HG02943 (cell line): ENCODE results near the gene GRK6.
A peak's percentile ranks its signal among the peaks of the same experiment; 100 is the strongest.

Source experiments
- ATAC-seq: cut with Tn5 transposase; IDR thresholded peaks from one replicate; pipeline ENCODE4 v1.9.1; 2021; ENCODE audit warnings: mild to moderate bottlenecking, low read depth, moderate library complexity; ENCODE audit not compliant: unreplicated experiment

Gene GRK6

DNA sequence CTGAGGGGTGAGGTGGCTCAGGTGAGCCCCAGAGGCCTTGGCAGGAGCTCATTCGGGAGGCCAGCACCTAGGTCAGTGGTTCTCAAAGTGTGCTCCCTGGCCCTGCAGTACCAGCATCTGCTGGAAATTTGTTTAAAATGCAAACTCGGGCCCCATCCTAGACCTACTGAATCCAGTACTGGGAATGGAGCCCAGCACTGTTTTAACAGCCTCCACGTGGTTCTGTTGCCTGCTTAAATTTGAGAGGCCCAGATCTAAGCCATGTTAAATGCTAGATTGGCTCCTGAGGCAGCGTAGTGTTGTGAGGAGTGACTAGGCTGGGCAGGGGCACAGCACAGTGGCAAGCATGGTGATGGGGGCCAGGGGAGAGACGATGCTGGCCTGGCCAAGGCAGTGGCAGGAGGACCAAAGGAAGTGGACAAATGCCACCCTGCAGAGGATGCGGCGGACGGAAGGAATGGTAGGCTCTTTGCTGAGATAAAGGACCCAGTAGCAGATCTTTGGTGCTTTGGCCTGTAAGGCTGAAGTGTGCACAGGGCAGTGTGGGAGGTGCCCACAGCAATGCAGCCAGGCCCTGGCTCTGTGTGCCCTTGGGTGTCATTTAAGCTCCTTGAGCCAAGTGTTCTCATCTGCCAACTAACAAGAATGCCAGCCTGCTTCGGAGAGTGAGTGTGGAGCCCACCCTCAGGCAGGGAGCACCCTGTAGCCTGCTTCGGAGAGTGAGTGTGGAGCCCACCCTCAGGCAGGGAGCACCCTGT lies 24.4 kb downstream of the GRK6 start:
- no peak for ATAC-seq

DNA sequence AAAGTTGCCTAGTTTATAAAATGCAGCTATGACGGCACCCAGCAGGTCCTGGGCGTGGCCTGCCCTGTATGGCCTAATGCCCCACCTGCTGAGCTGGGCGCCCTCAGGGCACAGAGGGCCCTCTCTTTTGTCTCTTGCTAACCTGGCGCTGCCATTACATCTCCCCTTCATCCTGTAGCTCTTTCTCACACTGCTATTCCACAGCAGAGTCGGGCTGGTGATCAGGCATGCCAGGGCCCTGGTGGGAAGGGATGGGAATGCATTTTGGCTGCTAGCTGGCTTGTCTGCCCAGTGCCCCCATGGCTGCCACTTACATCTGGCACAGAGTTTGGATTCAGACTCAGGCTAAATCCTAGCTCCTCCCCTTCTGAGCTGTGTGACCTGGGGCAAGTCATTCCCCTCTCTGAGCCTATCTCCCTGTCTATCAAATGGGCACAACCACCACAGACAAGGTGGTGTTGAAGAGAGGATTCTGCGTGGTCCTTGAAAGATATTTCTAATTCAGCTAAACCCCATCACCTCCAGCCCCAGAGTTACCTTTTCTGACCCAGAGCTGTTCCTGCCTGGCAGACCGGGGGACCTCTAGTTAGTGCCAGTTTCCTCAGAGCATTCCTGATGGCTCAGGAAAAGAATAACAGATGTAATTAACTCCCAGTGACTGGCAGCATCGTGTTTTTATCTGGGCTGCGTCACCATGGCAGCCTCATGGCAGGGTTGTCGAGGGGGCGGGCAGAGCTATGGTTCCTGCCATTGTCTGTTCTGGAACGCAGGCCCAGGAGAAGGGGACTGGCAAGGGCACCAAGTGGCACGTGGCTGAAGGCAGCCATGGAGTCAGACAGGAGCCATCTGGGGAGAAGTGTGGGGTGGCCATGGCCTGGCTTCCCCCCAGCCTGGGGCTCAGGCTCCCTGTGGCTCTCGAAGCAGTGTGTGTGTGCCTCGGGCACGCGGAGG lies 26.5 kb downstream of the GRK6 start:
- ATAC-seq = no peak

DNA sequence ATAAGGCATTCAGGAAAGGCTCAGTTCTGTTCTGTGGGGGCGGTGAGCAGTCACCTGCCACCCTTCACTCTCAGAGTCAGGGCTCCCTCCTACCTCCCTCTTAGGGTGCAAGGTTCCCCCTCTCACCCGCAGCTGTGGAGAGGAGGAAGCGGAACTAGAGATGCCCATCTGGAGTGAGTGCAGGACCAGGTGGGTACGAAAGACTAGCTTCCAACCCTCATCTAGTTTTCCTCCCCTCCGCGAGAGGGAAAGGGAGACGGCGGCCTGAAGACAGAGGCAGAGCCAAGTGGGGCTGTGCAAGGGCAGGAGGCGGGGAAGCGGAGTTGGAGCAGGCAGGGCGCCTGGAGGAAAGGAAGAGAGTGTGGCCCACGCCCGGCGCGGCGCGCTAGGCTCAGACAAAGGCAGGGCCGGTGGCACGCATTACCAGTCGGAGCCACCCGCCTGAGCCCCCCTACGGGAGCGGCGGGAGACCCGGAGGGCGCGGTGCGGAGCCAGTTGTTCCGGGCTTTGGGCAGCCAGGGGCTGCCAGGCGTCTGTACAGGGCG lies 27.4 kb downstream of the GRK6 start:
- ATAC-seq = peak; percentile 2

DNA sequence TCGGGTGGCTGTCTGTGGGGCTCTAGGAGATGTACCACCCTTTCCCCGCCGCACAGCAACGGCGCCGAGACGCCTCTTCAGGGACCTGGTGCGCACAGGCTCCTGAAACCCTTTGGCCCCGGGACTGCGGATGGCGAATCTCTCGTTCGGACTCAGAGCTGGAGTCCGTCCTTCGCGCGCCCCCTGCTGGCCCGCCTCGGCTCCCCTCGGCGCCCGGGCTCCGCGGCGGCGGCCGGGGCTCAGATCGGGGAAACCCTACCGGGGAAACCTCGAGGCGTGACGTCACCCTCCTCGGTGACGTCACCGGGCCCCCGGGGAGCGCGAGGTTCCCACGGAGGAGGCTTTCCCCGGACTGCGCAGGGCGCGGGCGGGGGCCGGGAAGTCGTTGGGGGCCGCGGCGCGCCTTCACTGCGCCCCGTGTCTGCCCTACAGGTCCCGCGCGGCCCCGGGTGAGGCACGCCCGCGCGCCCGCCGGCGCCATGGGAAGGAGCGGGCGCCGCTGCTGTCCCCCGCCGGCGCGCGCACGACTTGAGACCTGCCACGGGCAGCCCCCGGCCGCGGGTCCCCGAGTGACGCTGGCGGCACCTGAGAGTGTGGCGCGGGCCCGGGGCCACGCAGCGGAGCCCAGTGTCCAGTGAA lies 28.0 kb downstream of the GRK6 start:
- peak; percentile 40 for ATAC-seq

DNA sequence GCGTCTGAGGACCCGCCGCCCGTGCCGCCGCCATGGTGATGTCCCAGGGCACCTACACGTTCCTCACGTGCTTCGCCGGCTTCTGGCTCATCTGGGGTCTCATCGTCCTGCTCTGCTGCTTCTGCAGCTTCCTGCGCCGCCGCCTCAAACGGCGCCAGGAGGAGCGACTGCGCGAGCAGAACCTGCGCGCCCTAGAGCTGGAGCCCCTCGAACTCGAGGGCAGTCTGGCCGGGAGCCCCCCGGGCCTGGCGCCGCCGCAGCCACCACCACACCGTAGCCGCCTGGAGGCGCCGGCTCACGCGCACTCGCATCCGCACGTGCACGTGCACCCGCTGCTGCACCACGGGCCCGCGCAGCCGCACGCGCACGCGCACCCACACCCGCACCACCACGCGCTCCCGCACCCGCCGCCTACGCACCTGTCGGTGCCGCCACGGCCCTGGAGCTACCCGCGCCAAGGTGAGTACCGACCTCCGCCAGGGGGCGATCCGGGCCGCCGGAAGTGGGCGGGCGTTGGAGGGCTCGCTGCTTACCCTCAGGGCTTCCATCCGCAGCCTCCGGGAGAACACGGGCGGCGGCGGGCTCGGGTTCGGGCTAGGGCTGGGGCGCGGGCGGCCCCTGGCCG lies 28.7 kb downstream of the GRK6 start:
- ATAC-seq = peak; percentile 34

DNA sequence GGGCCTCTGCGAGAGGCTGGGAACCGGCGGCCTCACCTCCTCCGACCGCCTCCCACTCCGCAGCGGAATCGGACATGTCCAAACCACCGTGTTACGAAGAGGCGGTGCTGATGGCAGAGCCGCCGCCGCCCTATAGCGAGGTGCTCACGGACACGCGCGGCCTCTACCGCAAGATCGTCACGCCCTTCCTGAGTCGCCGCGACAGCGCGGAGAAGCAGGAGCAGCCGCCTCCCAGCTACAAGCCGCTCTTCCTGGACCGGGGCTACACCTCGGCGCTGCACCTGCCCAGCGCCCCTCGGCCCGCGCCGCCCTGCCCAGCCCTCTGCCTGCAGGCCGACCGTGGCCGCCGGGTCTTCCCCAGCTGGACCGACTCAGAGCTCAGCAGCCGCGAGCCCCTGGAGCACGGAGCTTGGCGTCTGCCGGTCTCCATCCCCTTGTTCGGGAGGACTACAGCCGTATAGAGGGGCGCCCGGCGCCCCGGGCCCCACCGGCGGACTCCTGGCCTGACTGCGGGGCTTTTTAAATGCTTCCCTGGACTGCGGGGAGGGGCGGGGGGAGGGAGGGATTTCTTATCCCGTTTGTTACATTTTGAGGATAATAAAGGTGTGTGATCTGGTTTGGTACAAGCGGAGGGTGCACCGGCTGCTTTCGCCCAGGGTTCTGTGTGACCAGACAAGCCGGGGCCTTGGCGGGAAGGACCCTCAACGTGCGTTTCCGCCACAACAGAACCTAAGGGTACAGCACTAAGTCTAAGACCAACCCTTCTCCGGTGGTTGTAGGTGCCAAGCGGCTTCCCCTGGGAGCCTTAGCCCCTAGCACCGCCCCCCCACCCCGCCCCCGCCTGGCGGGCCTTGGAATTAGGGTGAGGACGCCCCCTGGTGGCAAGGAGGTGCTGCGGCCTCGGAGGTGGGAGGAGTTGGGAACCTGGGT lies 29.4 kb downstream of the GRK6 start:
- ATAC-seq = peak; percentile 22

DNA sequence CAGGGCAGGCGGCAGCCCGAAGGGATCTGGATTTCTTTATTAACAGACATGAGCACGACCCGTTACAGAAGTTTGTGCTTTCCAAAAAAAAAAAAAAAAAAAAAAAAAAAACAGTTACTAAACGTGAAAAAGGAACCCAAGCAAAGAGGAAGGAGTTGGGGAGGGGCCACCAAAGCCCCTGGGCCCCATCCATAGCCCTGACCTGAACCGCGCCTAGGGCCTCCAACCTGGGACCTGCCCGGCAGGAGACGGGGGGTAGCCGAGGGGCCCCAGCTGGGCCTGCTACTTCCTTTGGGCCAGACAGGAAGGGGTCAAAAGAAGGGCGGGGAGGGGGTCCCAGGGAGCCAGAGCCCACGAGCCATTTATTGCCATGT lies 30.1 kb downstream of the GRK6 start:
- no peak for ATAC-seq

DNA sequence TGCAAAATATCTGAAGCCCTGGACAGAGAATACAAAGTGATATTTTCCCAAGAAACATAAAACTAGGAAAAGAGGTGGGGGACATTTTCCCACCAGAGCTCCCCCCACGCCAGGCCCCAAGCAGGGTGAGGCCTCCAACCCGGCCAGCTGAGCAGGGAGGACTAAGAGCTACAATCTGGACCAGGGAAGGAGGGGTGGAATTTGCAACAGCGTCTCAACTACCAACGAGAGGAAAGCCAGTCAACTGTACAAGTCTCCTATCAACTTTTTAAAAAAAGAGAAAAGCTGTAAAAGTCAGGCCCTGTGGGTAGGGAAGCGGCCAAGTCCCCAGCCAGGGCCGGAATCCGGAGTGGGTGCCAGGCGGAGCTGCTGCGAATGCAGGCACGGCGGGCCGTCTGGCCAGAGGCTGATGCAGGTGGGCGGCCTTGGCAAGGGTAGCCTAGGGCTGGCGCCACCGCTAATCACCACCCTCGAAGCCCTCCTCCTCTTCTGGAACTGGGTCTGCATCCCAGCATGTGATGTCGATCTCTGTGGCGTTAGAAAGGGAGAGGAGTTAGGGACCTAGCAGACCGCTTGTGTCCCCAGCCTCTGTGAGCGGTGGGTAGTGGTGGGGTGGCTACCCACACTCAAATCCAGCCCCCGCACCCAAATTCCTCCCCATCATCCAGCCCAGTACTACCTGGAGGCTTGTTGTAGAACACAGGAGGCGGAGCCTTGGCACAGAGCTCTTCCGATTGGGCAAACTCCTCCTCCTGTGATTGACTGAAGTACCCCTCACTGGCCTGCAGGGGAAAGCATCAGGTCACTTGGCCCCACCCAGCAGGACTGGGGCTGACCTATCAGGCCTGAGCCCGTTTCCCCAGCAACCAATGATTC lies 30.7 kb downstream of the GRK6 start:
- ATAC-seq = peak; percentile 32

DNA sequence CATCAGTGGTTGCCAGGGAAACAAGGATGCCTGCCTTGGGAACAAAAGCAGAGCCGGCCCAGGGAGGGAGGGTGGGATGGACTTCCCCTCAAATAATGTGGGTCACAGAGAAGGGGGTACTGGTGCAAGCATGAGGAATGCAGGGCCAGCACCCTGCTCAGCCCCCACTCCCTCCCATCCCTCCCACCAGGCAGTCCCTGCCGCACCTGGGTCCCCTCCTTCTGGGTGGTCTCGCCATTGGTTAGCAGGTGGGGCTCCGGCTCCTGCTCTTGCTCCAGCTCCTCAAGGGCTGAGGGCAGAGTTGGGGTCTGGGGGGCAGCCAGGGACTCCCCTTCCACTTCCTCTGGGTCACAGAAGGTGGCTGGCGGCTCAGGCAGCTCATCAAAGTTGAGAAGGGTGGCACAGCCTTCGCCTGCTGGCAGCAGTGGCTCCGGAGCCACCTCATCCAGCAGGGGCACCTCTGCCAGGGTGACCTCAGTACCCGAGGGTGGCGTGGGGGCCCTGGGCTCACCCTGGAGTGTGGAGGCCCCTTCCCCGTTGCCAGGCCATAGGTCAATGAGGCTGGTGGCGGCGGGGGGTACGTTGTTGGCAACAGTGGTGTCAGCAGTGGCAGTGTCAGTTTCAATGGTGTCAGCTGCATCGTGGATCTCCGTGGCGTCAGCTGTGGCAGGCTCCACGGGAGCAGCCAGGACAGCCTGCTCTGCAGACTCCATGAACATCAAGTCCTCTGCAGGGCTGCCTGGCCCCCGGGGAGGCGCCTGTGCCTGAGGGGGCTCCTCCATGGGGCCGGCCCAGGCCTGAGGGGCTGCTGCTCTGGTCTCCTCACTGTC lies 31.6 kb downstream of the GRK6 start:
- no peak for ATAC-seq

DNA sequence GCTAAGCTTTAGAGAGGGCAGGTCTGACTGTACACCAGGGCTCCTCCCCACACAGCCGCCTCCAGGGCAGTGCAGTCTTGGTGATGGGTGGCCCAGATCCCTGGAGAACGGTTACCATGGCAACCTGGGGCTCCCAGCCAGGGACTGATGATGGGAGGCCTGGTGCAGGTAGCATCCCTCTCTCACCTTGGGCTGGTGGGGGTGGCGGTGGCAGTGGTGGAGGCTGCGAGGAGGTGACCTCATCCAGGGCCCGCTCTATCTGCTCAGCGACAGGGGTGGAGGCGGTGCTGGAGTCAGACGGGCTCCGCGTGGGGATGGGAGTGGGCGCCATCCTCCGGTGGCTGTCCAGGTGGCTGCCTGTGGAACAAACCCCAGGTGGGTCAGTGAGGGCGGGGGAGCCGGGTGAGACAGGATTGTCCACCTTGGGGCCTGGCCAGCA lies 32.5 kb downstream of the GRK6 start:
- no peak for ATAC-seq

DNA sequence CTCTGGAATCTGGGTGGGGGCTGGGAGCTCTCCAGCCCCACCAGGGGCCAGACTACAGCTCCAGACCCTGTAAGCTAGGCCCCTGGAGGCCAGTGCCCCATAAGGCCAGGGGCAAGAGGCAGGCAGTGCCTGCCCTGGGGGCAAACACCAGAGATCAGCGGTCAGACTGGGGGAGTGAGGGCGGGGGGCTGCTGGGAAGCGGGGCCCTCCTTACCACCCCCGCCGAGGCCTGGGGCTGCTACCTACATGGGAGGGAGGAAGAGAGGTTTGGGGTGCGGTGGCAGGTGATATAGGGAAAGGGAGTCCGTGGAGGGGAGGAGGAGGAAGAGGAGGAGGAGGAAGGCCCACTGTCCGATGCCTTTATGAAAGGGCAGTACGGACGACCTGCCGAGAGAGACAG lies 32.9 kb downstream of the GRK6 start:
- no peak for ATAC-seq

DNA sequence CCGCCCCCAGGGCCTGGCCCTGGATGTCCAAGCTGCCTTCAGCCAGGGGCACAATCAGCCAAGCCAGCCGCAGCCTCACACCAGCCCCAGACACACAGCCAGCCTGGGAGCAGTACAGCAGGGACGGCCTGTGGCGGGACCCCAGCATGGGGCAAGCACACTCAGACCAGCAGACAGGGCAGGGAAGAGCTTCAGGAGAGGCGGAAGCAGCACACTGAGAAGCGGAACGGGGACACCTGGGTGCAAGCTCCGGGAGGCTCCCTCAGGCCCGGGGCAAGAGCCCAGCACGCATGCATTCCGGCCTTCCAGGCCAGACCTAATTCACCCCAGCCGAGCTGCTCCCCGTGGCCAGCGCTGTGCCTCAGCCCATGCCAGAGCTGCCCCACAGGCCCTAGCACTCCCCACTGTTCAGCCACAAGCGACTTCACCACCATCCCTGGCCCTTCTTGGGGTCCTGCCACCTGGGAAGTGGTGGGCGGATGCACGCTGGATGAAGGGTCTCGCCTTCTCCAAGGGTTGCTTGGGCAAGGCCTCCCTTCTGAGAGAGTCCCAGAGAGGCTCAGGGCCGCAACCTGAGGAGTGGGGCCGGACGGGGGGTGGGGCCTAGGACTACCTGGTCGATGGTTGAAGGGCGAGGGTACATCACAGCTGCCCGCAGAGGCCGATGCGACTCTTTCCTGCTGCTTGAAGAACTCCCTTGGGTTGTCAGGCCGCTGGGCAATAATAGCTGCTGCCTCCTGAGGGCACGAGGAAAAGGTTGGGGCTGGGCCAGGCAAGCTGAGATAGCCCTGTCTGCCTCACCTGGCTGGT lies 33.5 kb downstream of the GRK6 start:
- no peak for ATAC-seq

DNA sequence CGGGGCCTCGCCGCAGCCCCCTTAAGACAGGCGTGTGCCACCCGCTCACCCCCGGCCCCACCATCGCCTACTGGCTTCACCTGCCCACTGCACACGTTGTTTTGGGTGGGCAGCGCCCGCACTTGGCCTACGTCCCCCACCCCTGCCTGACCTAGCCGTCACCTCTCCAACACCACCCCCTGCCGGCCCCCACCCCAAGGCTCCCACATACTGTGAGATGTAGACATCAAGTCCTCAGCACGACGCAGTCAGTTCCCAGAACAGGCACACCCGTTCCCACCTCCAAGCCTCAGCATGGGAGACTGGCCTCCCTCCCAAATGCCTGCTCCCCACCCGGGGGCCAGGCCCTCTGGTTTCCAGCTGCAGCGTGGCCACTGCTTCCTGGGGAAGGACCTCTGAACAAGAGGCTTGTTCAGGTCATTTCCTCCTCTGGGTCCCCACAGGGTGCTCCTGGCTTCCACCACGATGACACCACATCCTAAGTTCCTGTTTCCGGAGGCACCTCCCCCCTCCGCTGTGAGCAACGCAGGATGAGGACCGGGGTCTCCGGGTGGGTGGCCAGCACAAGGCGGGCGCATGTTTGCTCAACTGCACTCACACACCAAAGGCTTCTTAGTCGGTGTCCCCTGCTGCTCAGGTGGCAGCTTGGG lies 35.7 kb downstream of the GRK6 start:
- ATAC-seq = no peak

DNA sequence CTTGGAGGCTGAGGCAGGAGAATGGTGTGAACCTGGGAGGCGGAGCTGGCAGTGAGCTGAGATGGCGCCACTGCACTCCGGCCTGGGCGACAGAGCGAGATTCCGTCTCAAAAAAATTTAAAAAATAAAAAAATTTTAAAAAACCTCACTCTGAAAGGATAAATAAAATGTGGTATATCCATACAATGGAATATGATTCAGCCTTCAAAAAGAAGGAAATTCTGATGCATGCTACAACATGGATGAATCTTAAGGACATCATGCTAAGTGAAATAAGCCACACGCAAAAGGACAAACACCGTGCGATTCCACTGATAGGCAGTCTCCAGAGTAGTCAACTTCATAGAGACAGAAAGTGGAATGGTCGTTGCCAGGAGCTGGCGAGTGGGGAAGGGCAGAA lies 38.6 kb downstream of the GRK6 start:
- no peak for ATAC-seq

DNA sequence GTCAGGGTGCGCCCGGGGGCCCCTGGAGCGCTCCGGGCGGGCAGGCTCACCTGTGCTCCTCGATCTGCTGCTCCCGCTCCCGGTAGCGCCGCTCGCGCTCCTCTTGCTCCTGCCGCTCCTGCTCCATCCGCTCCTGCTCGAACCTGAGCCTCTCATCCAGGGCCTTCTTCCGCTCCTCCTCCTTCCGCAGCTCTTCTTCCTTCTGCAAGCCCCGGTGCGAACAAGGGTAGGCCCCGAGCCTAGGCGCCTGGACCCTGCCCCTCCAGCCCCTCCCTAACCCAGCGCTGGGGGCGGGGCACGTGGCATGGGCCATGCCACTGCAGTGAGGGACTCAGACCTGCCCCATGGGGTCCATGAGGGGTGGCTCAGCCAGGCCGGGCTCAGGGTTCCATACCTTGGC lies 40.4 kb downstream of the GRK6 start:
- no peak for ATAC-seq

DNA sequence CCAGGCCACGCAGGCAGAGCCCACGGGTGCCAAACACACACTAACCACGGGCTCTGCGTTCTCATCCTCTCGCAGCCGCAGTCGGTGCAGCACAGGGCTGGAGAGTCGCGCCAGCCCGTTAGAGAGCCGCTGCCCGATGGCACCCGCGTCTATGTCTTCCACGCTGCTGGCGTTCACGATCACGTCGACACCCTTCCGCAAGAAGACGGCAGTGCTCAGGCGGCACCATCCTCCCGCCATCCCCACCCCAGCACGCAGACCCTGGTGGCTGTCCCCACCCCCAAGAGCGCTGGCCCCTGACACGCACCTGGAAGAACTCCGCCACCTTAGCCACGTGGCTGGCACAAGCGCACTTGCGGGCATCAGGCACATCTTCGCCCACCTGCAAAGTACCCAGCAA lies 41.0 kb downstream of the GRK6 start:
- no peak for ATAC-seq
